Neural cell (in vitro differentiated cells): ENCODE results near the gene ITPKB. TPM values are rescaled to one million over a fixed set of nuclear protein-coding genes. Genes with fewer than 3 reads are reported as not detected.

ENCODE experiments used
- H2AFZ ChIP-seq: fragments of 200-600, 300-800 bp; sonication (generic), shearing (Covaris generic); 2 replicates; pipeline ENCODE4 v1.6.0; 2014; ENCODE audit warnings: low read depth, mild to moderate bottlenecking, antibody characterized with exemption, low read length, moderate library complexity
- H3F3A ChIP-seq: fragments of 200-600 bp; shearing (Covaris generic); 2 replicates; pipeline ENCODE4 v1.6.1; 2016; ENCODE audit warnings: mild to moderate bottlenecking, moderate library complexity, mixed read lengths, antibody characterized with exemption, low read length; ENCODE audit not compliant: insufficient read depth, poor library complexity, severe bottlenecking
- H3K27ac ChIP-seq: fragments of 200-600, 300-800 bp; sonication (generic), shearing (Covaris generic); 2 replicates; pipeline ENCODE4 v1.5.1; 2014; ENCODE audit warnings: mild to moderate bottlenecking, low read length, moderate library complexity
- H3K27me3 ChIP-seq: fragments of 300-800, 200-600 bp; sonication (generic), shearing (Covaris generic); 2 replicates; pipeline ENCODE4 v1.6.0; 2014; ENCODE audit warnings: mild to moderate bottlenecking, low read depth, low read length, moderate library complexity; ENCODE audit not compliant: insufficient read depth
- H3K36me3 ChIP-seq: fragments of 300-800, 200-600 bp; sonication (generic), shearing (Covaris generic); 2 replicates; pipeline ENCODE4 v1.5.1; 2014; ENCODE audit warnings: mild to moderate bottlenecking, antibody characterized with exemption, low read length, moderate library complexity; ENCODE audit not compliant: insufficient read depth
- H3K4me2 ChIP-seq: fragments of 300-800, 200-600 bp; sonication (generic), shearing (Covaris generic); 2 replicates; pipeline ENCODE4 v1.6.0; 2014; ENCODE audit warnings: mild to moderate bottlenecking, low read length
- H3K4me3 ChIP-seq: fragments of 300-800, 200-600 bp; sonication (generic), shearing (Covaris generic); 2 replicates; pipeline ENCODE4 v1.5.1; 2014; ENCODE audit warnings: mild to moderate bottlenecking, low read length, moderate library complexity
- H3K79me2 ChIP-seq: fragments of 200-600 bp; shearing (Covaris generic); replicated peaks from 2 replicates; pipeline ENCODE4 v1.6.0; 2014; ENCODE audit warnings: mild to moderate bottlenecking, low read length, moderate library complexity; ENCODE audit not compliant: insufficient read depth
- H3K9ac ChIP-seq: fragments of 300-800, 200-600 bp; sonication (generic), shearing (Covaris generic); 2 replicates; pipeline ENCODE4 v1.6.1; 2016; ENCODE audit warnings: mild to moderate bottlenecking, low read length, mixed read lengths
- H3K9me2 ChIP-seq: fragments of 200-600 bp; shearing (Covaris generic); 2 replicates; pipeline ENCODE4 v1.6.1; 2016; ENCODE audit warnings: mild to moderate bottlenecking, low read length, mixed read lengths; ENCODE audit not compliant: insufficient read depth
- H3K9me3 ChIP-seq: fragments of 200-600, 300-800 bp; sonication (generic), shearing (Covaris generic); 2 replicates; pipeline ENCODE4 v1.6.1; 2016; ENCODE audit warnings: mild to moderate bottlenecking, mixed run types, low read length, moderate library complexity, mixed read lengths
- H4K20me1 ChIP-seq: fragments of 200-600 bp; shearing (Covaris generic); 2 replicates; pipeline ENCODE4 v1.6.1; 2016; ENCODE audit warnings: mild to moderate bottlenecking, mixed run types; ENCODE audit not compliant: insufficient read depth
- CTCF ChIP-seq: fragments of 450-650 bp; IDR thresholded peaks from 2 replicates; pipeline ENCODE4 v1.5.1; 2014; ENCODE audit warnings: antibody characterized with exemption, mild to moderate bottlenecking, moderate library complexity; ENCODE audit not compliant: poor library complexity, severe bottlenecking
- EP300 ChIP-seq: fragments of 450-650 bp; conservative IDR thresholded peaks from 2 replicates; pipeline ENCODE4 v1.6.1; 2014; ENCODE audit warnings: antibody characterized with exemption, mild to moderate bottlenecking, moderate library complexity; ENCODE audit not compliant: poor library complexity, severe bottlenecking
- EZH2 ChIP-seq: fragments of 200-600, 300-800 bp; shearing (Covaris generic), sonication (generic); IDR thresholded peaks from 2 replicates; pipeline ENCODE4 v1.6.1; 2014; ENCODE audit warnings: antibody characterized with exemption, low read length, borderline replicate concordance, mild to moderate bottlenecking; ENCODE audit not compliant: insufficient read depth, poor library complexity, severe bottlenecking
- MXI1 ChIP-seq: fragments of 450-650 bp; conservative IDR thresholded peaks from 2 replicates; pipeline ENCODE4 v1.6.1; 2014; ENCODE audit warnings: antibody characterized with exemption, mild to moderate bottlenecking; ENCODE audit not compliant: poor library complexity, severe bottlenecking
- POLR2AphosphoS5 ChIP-seq: IDR thresholded peaks from 2 replicates; pipeline ENCODE4 v1.6.1; 2012
- RAD21 ChIP-seq: fragments of 450-650 bp; conservative IDR thresholded peaks from 2 replicates; pipeline ENCODE4 v1.6.1; 2014; ENCODE audit warnings: antibody characterized with exemption, mild to moderate bottlenecking, moderate library complexity
- SMC3 ChIP-seq: fragments of 450-650 bp; conservative IDR thresholded peaks from 2 replicates; pipeline ENCODE4 v1.6.1; 2014; ENCODE audit warnings: antibody characterized with exemption, mild to moderate bottlenecking, moderate library complexity; ENCODE audit not compliant: poor library complexity
- TAF1 ChIP-seq: IDR thresholded peaks from 2 replicates; pipeline ENCODE4 v1.6.1; 2012; ENCODE audit warnings: low read depth
- polyA plus RNA-seq: library from polyadenylated mRNA; depleted of rRNA; stranded (reverse); fragments of >200 nt; gene quantifications from 2 replicates; pipeline ENCODE4 v1.2.3, GENCODE V29; 2014
- TF ChIP-seq, protein P1 (sequence below): IDR thresholded peaks from 2 replicates; pipeline ENCODE4 v1.6.1; 2012; ENCODE audit warnings: borderline replicate concordance

ITPKB gene
- polyA plus RNA-seq, 1 donor from 2014 or later: 0.19 TPM

- Histone ChIP-seq H3K27me3 (no peaks in the 10 kb centered on the region), H3K79me2 (no peaks in the 10 kb centered on the region), H3K9me3 (no peaks in the 10 kb centered on the region), H3K4me3 (no peak overlapping the region), H3K36me3 (no peaks in the 10 kb centered on the region), H3F3A (no peaks in the 10 kb centered on the region), H2AFZ (no peak overlapping the region), H3K9ac (no peak overlapping the region), H3K27ac (no peak overlapping the region), H3K4me2 (no peak overlapping the region), H4K20me1 (no peaks in the 10 kb centered on the region), H3K9me2 (no peaks in the 10 kb centered on the region)
- TF ChIP-seq POLR2AphosphoS5: no peak
- TF ChIP-seq RAD21: no peak
- TF ChIP-seq, protein P1, sequence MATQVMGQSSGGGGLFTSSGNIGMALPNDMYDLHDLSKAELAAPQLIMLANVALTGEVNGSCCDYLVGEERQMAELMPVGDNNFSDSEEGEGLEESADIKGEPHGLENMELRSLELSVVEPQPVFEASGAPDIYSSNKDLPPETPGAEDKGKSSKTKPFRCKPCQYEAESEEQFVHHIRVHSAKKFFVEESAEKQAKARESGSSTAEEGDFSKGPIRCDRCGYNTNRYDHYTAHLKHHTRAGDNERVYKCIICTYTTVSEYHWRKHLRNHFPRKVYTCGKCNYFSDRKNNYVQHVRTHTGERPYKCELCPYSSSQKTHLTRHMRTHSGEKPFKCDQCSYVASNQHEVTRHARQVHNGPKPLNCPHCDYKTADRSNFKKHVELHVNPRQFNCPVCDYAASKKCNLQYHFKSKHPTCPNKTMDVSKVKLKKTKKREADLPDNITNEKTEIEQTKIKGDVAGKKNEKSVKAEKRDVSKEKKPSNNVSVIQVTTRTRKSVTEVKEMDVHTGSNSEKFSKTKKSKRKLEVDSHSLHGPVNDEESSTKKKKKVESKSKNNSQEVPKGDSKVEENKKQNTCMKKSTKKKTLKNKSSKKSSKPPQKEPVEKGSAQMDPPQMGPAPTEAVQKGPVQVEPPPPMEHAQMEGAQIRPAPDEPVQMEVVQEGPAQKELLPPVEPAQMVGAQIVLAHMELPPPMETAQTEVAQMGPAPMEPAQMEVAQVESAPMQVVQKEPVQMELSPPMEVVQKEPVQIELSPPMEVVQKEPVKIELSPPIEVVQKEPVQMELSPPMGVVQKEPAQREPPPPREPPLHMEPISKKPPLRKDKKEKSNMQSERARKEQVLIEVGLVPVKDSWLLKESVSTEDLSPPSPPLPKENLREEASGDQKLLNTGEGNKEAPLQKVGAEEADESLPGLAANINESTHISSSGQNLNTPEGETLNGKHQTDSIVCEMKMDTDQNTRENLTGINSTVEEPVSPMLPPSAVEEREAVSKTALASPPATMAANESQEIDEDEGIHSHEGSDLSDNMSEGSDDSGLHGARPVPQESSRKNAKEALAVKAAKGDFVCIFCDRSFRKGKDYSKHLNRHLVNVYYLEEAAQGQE: no peak
- no peak for TF ChIP-seq TAF1
- TF ChIP-seq MXI1: no peak
- no peak for TF ChIP-seq EZH2
- no peak for TF ChIP-seq CTCF
- TF ChIP-seq EP300: no peak
- TF ChIP-seq SMC3: no peak
Observed at GRCh38 chr1:226697151-226697928, 41.7 kb downstream of the ITPKB start.

DNA sequence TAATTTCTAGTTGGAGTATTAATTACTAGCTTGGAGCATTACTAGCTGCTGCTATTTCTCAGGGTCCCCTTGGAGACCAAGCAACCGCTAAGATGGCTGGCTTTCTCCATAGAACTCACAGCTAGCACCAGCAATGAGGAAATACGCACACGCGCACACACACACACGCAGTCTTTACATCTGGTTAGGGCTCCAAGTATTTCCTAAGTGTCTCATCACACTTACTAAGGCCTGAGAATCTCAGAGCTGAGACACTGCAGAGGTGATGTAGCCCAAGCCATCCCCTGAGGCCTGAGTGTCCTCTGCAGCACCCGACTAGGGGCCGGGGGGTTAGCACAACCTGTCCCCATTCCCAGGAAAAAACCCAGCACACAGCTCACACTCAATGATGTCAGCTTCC lies 42.5 kb downstream of the ITPKB start:
- no peak overlapping the region for H3K27ac ChIP-seq

More for the DNA sequence above, 42.5 kb downstream of the ITPKB start:
- H3K27me3 ChIP-seq: no peaks in the 10 kb centered on the region
- H3K9ac ChIP-seq: no peak overlapping the region
- H4K20me1 ChIP-seq: no peaks in the 10 kb centered on the region
- H3K4me3 ChIP-seq: no peak overlapping the region
- TF ChIP-seq MXI1: no peak
- TF ChIP-seq CTCF: no peak
- no peak for TF ChIP-seq TAF1
- no peak for TF ChIP-seq RAD21
- TF ChIP-seq SMC3: no peak
- TF ChIP-seq EZH2: no peak
- TF ChIP-seq POLR2AphosphoS5: no peak
- TF ChIP-seq, protein P1: no peak
- H3K4me2 ChIP-seq: no peak overlapping the region
- no peak overlapping the region for H2AFZ ChIP-seq
- no peaks in the 10 kb centered on the region for H3F3A ChIP-seq
- H3K9me3 ChIP-seq: no peaks in the 10 kb centered on the region
- H3K36me3 ChIP-seq: no peaks in the 10 kb centered on the region
- H3K79me2 ChIP-seq: no peaks in the 10 kb centered on the region
- H3K9me2 ChIP-seq: no peaks in the 10 kb centered on the region
